Left lung (tissue), 10 donors: Measurements from ENCODE around the gene TUBGCP6. TPM values are rescaled to one million over a fixed set of nuclear protein-coding genes. Genes with fewer than 3 reads are reported as not detected.

ENCODE experiments used
- ATAC-seq: fragments of 200-7000 bp; cut with Tn5 transposase; one replicate; pipeline ENCODE4 v1.9.1; 2020; ENCODE audit warnings: moderate library complexity
- DNase-seq, 4 donors: peaks; one replicate each; pipeline ENCODE4 v3.0.0-alpha.2; 2013 to 2020
- H3K27ac ChIP-seq, 2 donors: fragments of 200-600 bp; sonication (generic) in 1 of 2; one replicate each; pipeline versions ENCODE4 v1.5.0 to v1.8.0; 2020 to 2021
- H3K27me3 ChIP-seq, 2 donors: fragments of 200-600 bp; sonication (generic) in 1 of 2; one replicate each; pipeline versions ENCODE4 v1.5.0 to v1.8.0; 2020 to 2021
- H3K36me3 ChIP-seq, 2 donors: fragments of 200-600 bp; sonication (generic) in 1 of 2; one replicate each; pipeline versions ENCODE4 v1.5.0 to v1.8.0; 2020 to 2021
- H3K4me1 ChIP-seq, 2 donors: fragments of 200-600 bp; one replicate each; pipeline ENCODE4 v1.8.0; 2021
- H3K4me3 ChIP-seq, 2 donors: fragments of 200-600 bp; sonication (generic) in 1 of 2; one replicate each; pipeline versions ENCODE4 v1.5.0 to v1.8.0; 2020 to 2021; ENCODE audit warnings: mild to moderate bottlenecking in 1 of 2
- H3K9me3 ChIP-seq, 2 donors: fragments of 200-600 bp; sonication (generic) in 1 of 2; one replicate each; pipeline versions ENCODE4 v1.5.0 to v1.8.0; 2020 to 2021
- intact Hi-C, 2 donors: fragments of 100-400 bp; cut with DNase I; formaldehyde crosslinking; loops; one replicate each; pipeline versions ENCODE4 v1.11.2 to v1.14.2; 2022
- polyA plus RNA-seq, 6 donors: library from polyadenylated mRNA; unstranded; fragments of 120-200 nt; gene quantifications; one replicate each; pipeline ENCODE4 v1.2.1, GENCODE V29; 2013; ENCODE audit not compliant: insufficient read length in 6 of 6
- total RNA-seq, 2 donors: library from RNA; stranded (reverse); fragmentation: NEBNext Ultra II Directional; extraction: Animal tissue kit (Norgen Biotek cat#: 25700); gene quantifications; one replicate each; pipeline ENCODE4 v1.2.1, GENCODE V29; 2021
- TF ChIP-seq, protein P1 (sequence below), 2 donors: fragments of 200-600 bp; sonication (generic) in 1 of 2; IDR thresholded peaks; one replicate each; pipeline versions ENCODE4 v1.5.0 to v1.8.0; 2021; ENCODE audit warnings: antibody characterized with exemption in 2 of 2
- donor health status: DM: no; HTN: yes; CAD: no.
- donor health status: DM: no; HTN: no; CAD: no.

The TUBGCP6 gene
- total and polyA plus RNA-seq, 8 donors, result 37.2 to 50.1 (median 42.7) TPM

DNA sequence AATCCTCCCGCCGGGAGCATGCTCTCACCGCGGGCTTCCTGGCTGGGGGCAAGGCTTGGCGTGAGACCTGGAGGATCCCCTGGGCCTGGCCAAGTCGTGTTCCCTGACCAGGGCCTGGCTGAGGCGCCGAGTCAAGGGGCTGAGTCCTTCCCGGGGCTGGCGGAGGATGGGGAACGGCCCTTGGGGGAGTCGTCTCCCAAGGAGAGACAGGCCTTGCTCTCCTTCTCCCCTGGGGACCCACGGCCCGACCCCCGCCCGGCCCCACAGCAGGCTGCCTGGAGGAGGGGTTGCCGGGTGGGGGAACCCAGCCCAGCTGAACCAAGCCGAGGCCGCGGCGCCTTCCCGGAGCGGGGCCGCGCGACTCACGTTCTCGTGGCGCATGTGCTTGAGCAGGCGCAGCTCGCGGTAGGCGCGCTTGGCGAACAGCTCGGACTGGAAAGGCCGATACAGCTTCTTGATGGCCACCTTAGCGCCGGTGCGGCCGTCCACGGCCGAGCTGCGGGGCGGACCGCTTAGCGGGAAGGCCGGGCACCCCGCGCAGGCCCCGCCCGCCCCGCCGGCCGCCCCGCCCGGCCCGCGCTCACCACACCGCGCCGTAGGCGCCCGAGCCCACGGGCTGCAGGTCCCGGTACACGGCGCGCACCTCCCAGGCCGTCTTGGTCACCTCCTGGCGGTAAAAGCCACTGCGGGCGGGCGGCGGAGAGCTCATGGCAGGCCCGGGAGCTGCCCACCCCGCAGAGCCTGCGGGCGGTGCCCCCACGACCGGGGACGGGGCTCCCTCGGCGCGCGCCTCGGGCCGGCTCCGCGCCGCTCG, 16.2 kb upstream of the TUBGCP6 start:
- no peak overlapping the region for H3K27ac ChIP-seq
- intact Hi-C loops, result no loop called here
- H3K36me3 ChIP-seq, result peaks cover 0 to 4% of the 10 kb centered on the region in 2 donors
- TF ChIP-seq, protein P1, sequence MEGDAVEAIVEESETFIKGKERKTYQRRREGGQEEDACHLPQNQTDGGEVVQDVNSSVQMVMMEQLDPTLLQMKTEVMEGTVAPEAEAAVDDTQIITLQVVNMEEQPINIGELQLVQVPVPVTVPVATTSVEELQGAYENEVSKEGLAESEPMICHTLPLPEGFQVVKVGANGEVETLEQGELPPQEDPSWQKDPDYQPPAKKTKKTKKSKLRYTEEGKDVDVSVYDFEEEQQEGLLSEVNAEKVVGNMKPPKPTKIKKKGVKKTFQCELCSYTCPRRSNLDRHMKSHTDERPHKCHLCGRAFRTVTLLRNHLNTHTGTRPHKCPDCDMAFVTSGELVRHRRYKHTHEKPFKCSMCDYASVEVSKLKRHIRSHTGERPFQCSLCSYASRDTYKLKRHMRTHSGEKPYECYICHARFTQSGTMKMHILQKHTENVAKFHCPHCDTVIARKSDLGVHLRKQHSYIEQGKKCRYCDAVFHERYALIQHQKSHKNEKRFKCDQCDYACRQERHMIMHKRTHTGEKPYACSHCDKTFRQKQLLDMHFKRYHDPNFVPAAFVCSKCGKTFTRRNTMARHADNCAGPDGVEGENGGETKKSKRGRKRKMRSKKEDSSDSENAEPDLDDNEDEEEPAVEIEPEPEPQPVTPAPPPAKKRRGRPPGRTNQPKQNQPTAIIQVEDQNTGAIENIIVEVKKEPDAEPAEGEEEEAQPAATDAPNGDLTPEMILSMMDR (IDR thresholded peaks at IDR 0.05), result no peak
- peaks cover 0 to 51% of the 10 kb centered on the region in 2 donors for H3K27me3 ChIP-seq
- ATAC-seq (peak; percentile 46), DNase-seq (peak in 1 of 4 donors; percentile 62)
- no peaks in the 10 kb centered on the region for H3K9me3 ChIP-seq
- peak overlapping the region; percentile 47 to 53 for H3K4me3 ChIP-seq
- peaks cover 0 to 26% of the 10 kb centered on the region in 2 donors for H3K4me1 ChIP-seq

GRCh38 chr22:50260434-50260800, 15.6 kb upstream of the TUBGCP6 start:
- Histone ChIP-seq H3K9me3 (no peaks in the 10 kb centered on the region), H3K4me1 (peaks cover 0 to 26% of the 10 kb centered on the region in 2 donors), H3K36me3 (peaks cover 0 to 4% of the 10 kb centered on the region in 2 donors), H3K4me3 (peak overlapping the region; percentile 47 to 53), H3K27me3 (peaks cover 0 to 49% of the 10 kb centered on the region in 2 donors), H3K27ac (no peak overlapping the region)
- intact Hi-C loops, result no loop called here
- ATAC-seq (no peak), DNase-seq (no peak)
- TF ChIP-seq, protein P1 (IDR thresholded peaks at IDR 0.05), result no peak

GRCh38 chr22:50259302-50259701, 14.5 kb upstream of the TUBGCP6 start:
- Histone ChIP-seq H3K36me3 (peaks cover 0 to under 1% of the 10 kb centered on the region in 2 donors), H3K9me3 (no peaks in the 10 kb centered on the region), H3K27me3 (peaks cover 0 to 49% of the 10 kb centered on the region in 2 donors), H3K4me3 (no peak overlapping the region), H3K4me1 (peaks cover 0 to 26% of the 10 kb centered on the region in 2 donors), H3K27ac (no peak overlapping the region)
- TF ChIP-seq, protein P1 (IDR thresholded peaks at IDR 0.05), result no peak
- no peak for ATAC-seq
- intact Hi-C loops, result loop anchor here in 1 of 2 donors (5.0 kb wide), 1 partner anchor 78 kb away; no protein-coding TSS in a partner anchor
- no peak for DNase-seq

GRCh38 chr22:50258361-50259292, 13.8 kb upstream of the TUBGCP6 start:
- Histone ChIP-seq H3K27ac (no peak overlapping the region), H3K4me1 (peaks cover 0 to 26% of the 10 kb centered on the region in 2 donors), H3K9me3 (no peaks in the 10 kb centered on the region), H3K27me3 (peaks cover 0 to 49% of the 10 kb centered on the region in 2 donors), H3K4me3 (no peak overlapping the region), H3K36me3 (no peaks in the 10 kb centered on the region)
- no peak for ATAC-seq
- no peak for DNase-seq
- intact Hi-C loops, result loop anchor here in 1 of 2 donors (5.0 kb wide), 1 partner anchor 79 kb away; no protein-coding TSS in a partner anchor
- TF ChIP-seq, protein P1 (IDR thresholded peaks at IDR 0.05), result no peak
